ENCODE data around the gene GPR161.
"Not testable (repeated sequence)": the region's sequence is repeated elsewhere in the genome, so short reads cannot be mapped to it uniquely, and the experiment has no call there.

GPR161 gene, protein sequence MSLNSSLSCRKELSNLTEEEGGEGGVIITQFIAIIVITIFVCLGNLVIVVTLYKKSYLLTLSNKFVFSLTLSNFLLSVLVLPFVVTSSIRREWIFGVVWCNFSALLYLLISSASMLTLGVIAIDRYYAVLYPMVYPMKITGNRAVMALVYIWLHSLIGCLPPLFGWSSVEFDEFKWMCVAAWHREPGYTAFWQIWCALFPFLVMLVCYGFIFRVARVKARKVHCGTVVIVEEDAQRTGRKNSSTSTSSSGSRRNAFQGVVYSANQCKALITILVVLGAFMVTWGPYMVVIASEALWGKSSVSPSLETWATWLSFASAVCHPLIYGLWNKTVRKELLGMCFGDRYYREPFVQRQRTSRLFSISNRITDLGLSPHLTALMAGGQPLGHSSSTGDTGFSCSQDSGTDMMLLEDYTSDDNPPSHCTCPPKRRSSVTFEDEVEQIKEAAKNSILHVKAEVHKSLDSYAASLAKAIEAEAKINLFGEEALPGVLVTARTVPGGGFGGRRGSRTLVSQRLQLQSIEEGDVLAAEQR

DNA sequence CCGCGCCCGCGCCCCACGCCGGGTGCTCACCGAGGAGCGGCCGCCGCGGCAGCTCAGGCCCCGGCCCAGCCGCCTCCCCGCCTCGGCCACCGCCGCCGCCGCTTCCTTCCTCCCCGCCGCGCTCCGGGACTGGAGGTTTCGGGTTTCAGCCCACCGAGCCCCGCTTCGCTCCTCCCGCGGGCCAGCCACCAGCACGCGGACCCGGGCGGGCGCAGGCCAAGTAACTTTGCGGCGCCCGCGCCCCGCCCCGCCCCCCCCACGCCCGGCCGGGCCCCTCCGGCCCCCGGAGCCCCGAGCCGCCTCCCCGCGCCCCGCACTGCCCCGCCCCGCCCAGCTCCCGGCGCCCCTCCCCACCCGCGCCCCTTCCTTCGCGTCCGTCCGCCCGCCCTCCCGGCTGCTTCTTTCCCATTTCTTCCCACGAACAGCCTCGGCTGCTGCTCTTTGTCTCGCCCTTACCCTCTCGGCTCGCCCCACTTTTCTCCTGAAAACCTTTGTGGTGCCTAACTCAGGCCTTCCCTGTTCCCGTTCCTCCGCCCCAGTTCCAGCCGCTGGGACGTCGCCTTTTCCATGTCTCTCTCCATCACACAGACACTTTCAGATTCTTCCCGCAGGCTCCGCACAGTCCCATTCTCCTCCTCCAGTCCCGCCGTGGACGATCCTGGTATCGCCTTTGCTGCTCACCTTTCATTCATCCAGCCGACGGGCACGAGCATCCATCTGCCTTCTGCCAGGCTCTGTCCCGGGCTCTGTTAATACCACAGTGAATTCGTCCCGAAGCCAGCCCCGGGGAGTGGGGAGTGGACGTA, at the start of gene GPR161:
Gene GPR161 (minus strand): TSS at position 222 of the 806 bp plus-strand sequence. CDS start 32,080 bp downstream, outside the sequence.
- H3K9me3 Mint-ChIP-seq: no peaks in the 10 kb centered on the region
- peaks cover 4% of the 10 kb centered on the region for H3K27me3 Mint-ChIP-seq (ENCODE audit: low read depth)
- peaks cover 7% of the 10 kb centered on the region for H3K36me3 Mint-ChIP-seq (ENCODE audit: low read depth)
- peak within 1 kb of the TSS; percentile 92 to 97 (median 96) for H3K4me3 Mint-ChIP-seq
- peak within 1 kb of the TSS; percentile 91 to 98 (median 96) for H3K27ac Mint-ChIP-seq
- TF ChIP-seq, protein P1, sequence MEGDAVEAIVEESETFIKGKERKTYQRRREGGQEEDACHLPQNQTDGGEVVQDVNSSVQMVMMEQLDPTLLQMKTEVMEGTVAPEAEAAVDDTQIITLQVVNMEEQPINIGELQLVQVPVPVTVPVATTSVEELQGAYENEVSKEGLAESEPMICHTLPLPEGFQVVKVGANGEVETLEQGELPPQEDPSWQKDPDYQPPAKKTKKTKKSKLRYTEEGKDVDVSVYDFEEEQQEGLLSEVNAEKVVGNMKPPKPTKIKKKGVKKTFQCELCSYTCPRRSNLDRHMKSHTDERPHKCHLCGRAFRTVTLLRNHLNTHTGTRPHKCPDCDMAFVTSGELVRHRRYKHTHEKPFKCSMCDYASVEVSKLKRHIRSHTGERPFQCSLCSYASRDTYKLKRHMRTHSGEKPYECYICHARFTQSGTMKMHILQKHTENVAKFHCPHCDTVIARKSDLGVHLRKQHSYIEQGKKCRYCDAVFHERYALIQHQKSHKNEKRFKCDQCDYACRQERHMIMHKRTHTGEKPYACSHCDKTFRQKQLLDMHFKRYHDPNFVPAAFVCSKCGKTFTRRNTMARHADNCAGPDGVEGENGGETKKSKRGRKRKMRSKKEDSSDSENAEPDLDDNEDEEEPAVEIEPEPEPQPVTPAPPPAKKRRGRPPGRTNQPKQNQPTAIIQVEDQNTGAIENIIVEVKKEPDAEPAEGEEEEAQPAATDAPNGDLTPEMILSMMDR (IDR thresholded peaks at IDR 0.05; ENCODE audit: unreplicated experiment in 3 of 3): no peak
- peaks cover 38% of the 10 kb centered on the region for H3K4me1 Mint-ChIP-seq

DNA sequence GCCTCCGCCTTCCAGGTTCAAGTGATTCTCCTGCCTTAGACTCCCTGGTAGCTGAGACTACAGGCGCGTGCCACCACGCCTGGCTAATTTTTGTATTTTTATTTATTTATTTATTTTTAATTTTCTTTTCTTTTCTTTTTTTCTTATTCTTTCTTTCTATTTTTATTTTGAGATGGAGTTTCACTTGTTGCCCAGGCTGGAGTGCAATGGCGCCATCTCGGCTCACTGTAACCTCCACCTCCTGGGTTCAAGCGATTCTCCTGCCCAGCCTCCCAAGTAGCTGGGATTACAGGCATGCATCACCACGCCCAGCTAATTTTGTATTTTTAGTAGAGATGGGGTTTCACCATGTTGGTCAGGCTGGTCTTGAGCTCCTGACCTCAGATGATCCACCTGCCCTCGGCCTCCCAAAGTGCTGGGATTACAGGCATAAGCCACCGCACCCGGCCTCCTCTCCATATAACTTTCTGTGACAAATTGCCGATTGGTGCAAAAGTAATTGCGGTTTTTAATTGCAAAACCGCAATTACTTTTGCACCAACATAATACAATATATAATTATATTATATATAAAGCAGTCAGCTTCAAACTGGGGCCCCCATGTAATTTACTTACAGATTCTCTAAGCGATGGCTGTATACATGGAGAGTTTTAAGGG, 44.5 kb upstream of the GPR161 start:
- not testable (repeated sequence) for H3K4me1 Mint-ChIP-seq; H3K27me3 Mint-ChIP-seq (ENCODE audit: low read depth); H3K36me3 Mint-ChIP-seq (ENCODE audit: low read depth); H3K9me3 Mint-ChIP-seq; H3K27ac Mint-ChIP-seq
- H3K4me3 Mint-ChIP-seq: peak overlapping the region; percentile 52 to 63 (median 60)

DNA sequence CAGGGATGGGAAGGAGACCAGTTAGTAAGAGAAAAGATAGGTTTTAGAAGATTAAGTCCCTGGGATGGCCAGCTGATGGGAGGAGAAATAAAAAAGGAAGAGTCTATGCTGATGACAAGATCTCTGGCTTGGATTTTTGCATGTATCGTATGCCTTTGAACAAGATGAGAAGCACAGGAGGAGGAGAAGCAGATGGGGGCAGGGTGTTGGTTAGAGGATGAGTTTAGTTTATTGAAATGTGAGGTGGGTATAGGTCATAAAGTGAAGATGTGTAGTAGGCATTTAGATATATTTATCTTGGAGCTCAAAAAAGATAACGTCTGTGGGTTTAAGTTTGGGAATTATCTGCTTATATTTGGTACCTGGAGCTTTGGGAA, 43.4 kb upstream of the GPR161 start:
- Mint-ChIP-seq H3K27me3 (ENCODE audit: low read depth) (no peaks in the 10 kb centered on the region), H3K27ac (no peak overlapping the region), H3K9me3 (no peaks in the 10 kb centered on the region), H3K36me3 (ENCODE audit: low read depth) (peaks cover under 1% of the 10 kb centered on the region), H3K4me3 (no peak overlapping the region), H3K4me1 (no peaks in the 10 kb centered on the region)
- TF ChIP-seq, protein P1 (IDR thresholded peaks at IDR 0.05; ENCODE audit: unreplicated experiment in 3 of 3): no peak

DNA sequence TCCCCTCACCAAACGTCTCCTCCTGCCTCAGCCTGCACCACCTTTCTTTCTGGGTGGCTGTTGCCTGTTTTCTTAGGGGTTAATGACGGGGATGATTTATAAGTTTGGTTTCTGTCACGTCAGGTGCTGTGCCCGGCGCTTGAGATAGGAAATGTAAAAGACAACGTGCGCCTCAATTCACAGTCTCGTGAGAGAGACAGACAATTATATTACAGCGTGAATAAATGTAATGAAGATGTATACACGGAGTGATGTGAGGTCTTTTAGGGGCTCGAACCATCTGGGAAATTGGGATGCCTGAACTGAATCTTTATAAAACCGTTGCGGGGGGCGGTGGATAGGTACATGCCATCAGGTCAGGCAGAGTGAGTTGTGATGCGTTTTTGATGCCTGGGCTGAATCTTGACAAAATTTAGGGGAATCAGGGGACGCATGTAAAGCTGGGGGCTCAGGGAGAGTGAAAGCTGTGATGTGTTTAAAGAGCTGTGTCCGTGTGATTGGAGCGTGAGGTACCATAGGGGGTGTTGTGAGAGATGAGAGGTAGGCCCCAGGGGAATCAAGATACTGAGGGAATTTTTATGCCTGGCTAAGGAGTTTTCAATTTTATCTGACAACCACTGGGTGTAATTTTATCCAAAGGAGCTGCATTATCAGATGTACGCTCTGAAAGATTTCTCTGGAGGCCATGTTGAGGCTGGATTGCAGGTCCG, 42.9 kb upstream of the GPR161 start:
- TF ChIP-seq, protein P1 (IDR thresholded peaks at IDR 0.05; ENCODE audit: unreplicated experiment in 3 of 3): no peak
- H3K9me3 Mint-ChIP-seq: peaks cover 2% of the 10 kb centered on the region
- no peaks in the 10 kb centered on the region for H3K4me1 Mint-ChIP-seq
- no peak overlapping the region for H3K27ac Mint-ChIP-seq
- H3K27me3 Mint-ChIP-seq (ENCODE audit: low read depth): no peaks in the 10 kb centered on the region
- no peak overlapping the region for H3K4me3 Mint-ChIP-seq
- no peaks in the 10 kb centered on the region for H3K36me3 Mint-ChIP-seq (ENCODE audit: low read depth)

DNA sequence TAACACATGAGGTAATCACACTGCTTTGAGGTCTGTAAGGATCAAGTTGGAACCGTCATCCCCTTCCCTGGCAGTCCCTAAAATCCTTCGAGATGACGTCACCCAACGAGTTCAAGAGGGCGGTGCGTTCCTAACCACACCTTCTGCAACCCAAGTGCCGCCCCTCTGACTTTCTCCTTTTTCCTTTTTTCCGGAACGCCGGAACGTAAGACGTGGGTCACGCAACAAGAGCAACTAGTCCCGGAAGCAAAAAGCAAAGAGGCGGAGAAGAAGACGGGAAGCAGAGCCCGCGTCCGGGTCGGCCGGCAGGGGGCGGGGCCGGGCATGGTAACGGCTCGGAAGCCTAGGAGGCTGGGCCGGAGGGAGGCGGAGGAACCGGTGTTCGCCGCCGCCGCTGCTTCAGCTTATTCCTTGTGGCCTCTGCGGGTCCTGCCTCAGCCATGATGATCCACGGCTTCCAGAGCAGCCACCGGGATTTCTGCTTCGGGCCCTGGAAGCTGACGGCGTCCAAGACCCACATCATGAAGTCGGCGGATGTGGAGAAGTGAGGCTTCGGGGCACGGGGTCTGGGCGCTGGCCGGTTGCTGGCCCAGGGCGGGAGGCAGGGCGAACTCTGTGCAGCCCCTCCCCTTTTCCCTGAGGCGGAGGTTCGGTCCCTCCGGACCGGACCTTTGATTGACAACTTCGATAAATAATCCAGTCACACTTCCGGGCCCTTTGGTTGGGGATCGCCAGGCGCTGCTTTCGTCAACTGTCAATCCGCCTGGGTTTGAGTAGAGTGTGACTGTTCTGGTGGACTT, 42.1 kb upstream of the GPR161 start, which contains the start of gene TIPRL:
Gene TIPRL (plus strand): TSS at position 325 of the 800 bp plus-strand sequence. CDS start 116 bp downstream, at position 441.
- no peaks in the 10 kb centered on the region for H3K36me3 Mint-ChIP-seq (ENCODE audit: low read depth)
- peaks cover 2% of the 10 kb centered on the region for H3K9me3 Mint-ChIP-seq
- TF ChIP-seq, protein P1 (IDR thresholded peaks at IDR 0.05; ENCODE audit: unreplicated experiment in 3 of 3): peak; percentile 57 to 71 (median 61)
- no peak within 1 kb of the TSS for H3K4me3 Mint-ChIP-seq
- H3K27ac Mint-ChIP-seq: no peak within 1 kb of the TSS
- H3K4me1 Mint-ChIP-seq: no peaks in the 10 kb centered on the region
- no peaks in the 10 kb centered on the region for H3K27me3 Mint-ChIP-seq (ENCODE audit: low read depth)
